Mesenchymal stem cell (in vitro differentiated cells and primary cell): ENCODE results near the gene C12orf76.
"Not testable (repeated sequence)": the region's sequence is repeated elsewhere in the genome, so short reads cannot be mapped to it uniquely, and the experiment has no call there.

Experiments used
- DNase-seq: peaks from one replicate; pipeline ENCODE4 v3.0.0-alpha.2; 2013
- H2AFZ ChIP-seq: one replicate; pipeline ENCODE4 v1.6.1; 2013; ENCODE audit warnings: low read depth, mild to moderate bottlenecking, control low read depth, inconsistent platforms, low read length, moderate library complexity
- H2AK5ac ChIP-seq: 2 replicates; pipeline ENCODE4 v1.6.1; 2013; ENCODE audit warnings: low read length, moderate library complexity, mild to moderate bottlenecking, inconsistent platforms; ENCODE audit not compliant: severe bottlenecking
- H2BK120ac ChIP-seq: one replicate; pipeline ENCODE4 v1.6.1; 2013; ENCODE audit warnings: low read depth, mild to moderate bottlenecking, inconsistent platforms, low read length, moderate library complexity
- H2BK12ac ChIP-seq, 2 experiments: one replicate each; pipeline ENCODE4 v1.6.1; 2013; ENCODE audit warnings: inconsistent platforms in 2 of 2, low read length in 2 of 2, mild to moderate bottlenecking in 2 of 2, moderate library complexity in 2 of 2, control low read depth in 1 of 2
- H2BK15ac ChIP-seq: one replicate; pipeline ENCODE4 v1.6.1; 2013; ENCODE audit warnings: mild to moderate bottlenecking, low read depth, inconsistent platforms; ENCODE audit not compliant: poor library complexity, severe bottlenecking
- H2BK5ac ChIP-seq: 2 replicates; pipeline ENCODE4 v1.6.1; 2013; ENCODE audit warnings: low read depth, mild to moderate bottlenecking, low read length, control low read depth, inconsistent platforms; ENCODE audit not compliant: poor library complexity, severe bottlenecking
- H3K14ac ChIP-seq, 2 experiments: one replicate each; pipeline ENCODE4 v1.6.1; 2013; ENCODE audit warnings: inconsistent platforms in 2 of 2, low read length in 2 of 2, control low read depth in 1 of 2, mild to moderate bottlenecking in 1 of 2, moderate library complexity in 1 of 2
- H3K18ac ChIP-seq, 2 experiments: one replicate each; pipeline ENCODE4 v1.6.1; 2013; ENCODE audit warnings: inconsistent platforms in 2 of 2, low read length in 2 of 2, control low read depth in 1 of 2, low read depth in 1 of 2, mild to moderate bottlenecking in 1 of 2
- H3K23ac ChIP-seq, 2 experiments: one replicate each; pipeline ENCODE4 v1.6.1; 2013; ENCODE audit warnings: inconsistent platforms in 2 of 2, low read length in 2 of 2, mild to moderate bottlenecking in 2 of 2, moderate library complexity in 2 of 2, control low read depth in 1 of 2
- H3K27ac ChIP-seq: 2 replicates; pipeline ENCODE4 v1.5.1; 2013; ENCODE audit warnings: mild to moderate bottlenecking, moderate library complexity, low read length, control low read depth, inconsistent platforms; ENCODE audit not compliant: poor library complexity, severe bottlenecking
- H3K27me3 ChIP-seq, 2 experiments: 2 replicates each; pipeline versions ENCODE4 v1.6.1 to v1.7.0; 2013; ENCODE audit warnings: low read length in 2 of 2, mild to moderate bottlenecking in 2 of 2, moderate library complexity in 2 of 2, control low read depth in 1 of 2, inconsistent platforms in 1 of 2; ENCODE audit not compliant: control insufficient read depth in 1 of 2, insufficient read depth in 1 of 2
- H3K36me3 ChIP-seq, 2 experiments: 2 replicates each; pipeline versions ENCODE4 v1.6.1 to v1.7.0; 2013; ENCODE audit warnings: low read length in 2 of 2, control low read depth in 1 of 2, inconsistent platforms in 1 of 2, low read depth in 1 of 2, mild to moderate bottlenecking in 1 of 2; ENCODE audit not compliant: insufficient read depth in 2 of 2, control insufficient read depth in 1 of 2
- H3K4ac ChIP-seq, 2 experiments: one replicate each; pipeline ENCODE4 v1.6.1; 2013; ENCODE audit warnings: inconsistent platforms in 2 of 2, low read length in 2 of 2, mild to moderate bottlenecking in 2 of 2, moderate library complexity in 2 of 2, control low read depth in 1 of 2, low read depth in 1 of 2
- H3K4me1 ChIP-seq: 2 replicates; pipeline ENCODE4 v1.6.1; 2013; ENCODE audit warnings: low read depth, low read length, control low read depth; ENCODE audit not compliant: control insufficient read depth, insufficient read depth
- H3K4me2 ChIP-seq: 2 replicates; pipeline ENCODE4 v1.6.1; 2013; ENCODE audit warnings: low read length, mild to moderate bottlenecking, inconsistent platforms; ENCODE audit not compliant: poor library complexity, severe bottlenecking
- H3K4me3 ChIP-seq, 2 experiments: 2 replicates each; pipeline versions ENCODE4 v1.5.1 to v1.7.0; 2013; ENCODE audit warnings: low read length in 2 of 2, mild to moderate bottlenecking in 2 of 2, control low read depth in 1 of 2, low read depth in 1 of 2; ENCODE audit not compliant: insufficient read depth in 1 of 2
- H3K79me1 ChIP-seq: replicated peaks from 2 replicates; pipeline ENCODE4 v1.6.1; 2013; ENCODE audit warnings: mild to moderate bottlenecking, control low read depth, low read length, inconsistent platforms; ENCODE audit not compliant: poor library complexity, severe bottlenecking
- H3K9ac ChIP-seq: 2 replicates; pipeline ENCODE4 v1.7.0; 2013; ENCODE audit warnings: mild to moderate bottlenecking, low read length, moderate library complexity
- H3K9me3 ChIP-seq: 2 replicates; pipeline ENCODE4 v1.7.0; 2013; ENCODE audit warnings: mild to moderate bottlenecking, low read length; ENCODE audit not compliant: control insufficient read depth
- H4K8ac ChIP-seq: one replicate; pipeline ENCODE4 v1.6.1; 2013; ENCODE audit warnings: inconsistent platforms, mild to moderate bottlenecking, low read length, moderate library complexity
- H4K91ac ChIP-seq: one replicate; pipeline ENCODE4 v1.6.1; 2013; ENCODE audit warnings: mild to moderate bottlenecking, low read length, inconsistent platforms
- WGBS: methylation state at CpG from one replicate; pipeline ENCODE4 v1.1.7; 2013; ENCODE audit warnings: mixed read lengths; 5-methylcytosine and 5-hydroxymethylcytosine counted together

The C12orf76 gene

GRCh38 chr12:110049034-110049433 lies 712 bp upstream of the C12orf76 start:
- peak overlapping the region; percentile 68 for H3K4me2 ChIP-seq
- H4K91ac ChIP-seq, result peak overlapping the region; percentile 50
- not testable (repeated sequence) for H2BK120ac ChIP-seq, H2BK5ac ChIP-seq, H3K14ac ChIP-seq, H3K36me3 ChIP-seq, H3K18ac ChIP-seq, H3K27me3 ChIP-seq, H3K23ac ChIP-seq, H2BK15ac ChIP-seq, H3K9me3 ChIP-seq, H2AFZ ChIP-seq, H2BK12ac ChIP-seq, H3K79me1 ChIP-seq, DNase-seq, H3K4me1 ChIP-seq
- H3K27ac ChIP-seq, result peak overlapping the region; percentile 82
- H3K4me3 ChIP-seq, result peak overlapping the region in 1 of 2 experiments; percentile 87
- H4K8ac ChIP-seq, result peak overlapping the region; percentile 96
- peak overlapping the region in 1 of 2 experiments; percentile 60 for H3K4ac ChIP-seq
- peak overlapping the region; percentile 90 for H3K9ac ChIP-seq
- peak overlapping the region; percentile 67 for H2AK5ac ChIP-seq
- 96% methylated on average over 11 of the region's 11 CpGs for WGBS

GRCh38 chr12:110047297-110047940 lies 903 bp downstream of the C12orf76 start:
- peaks cover 4 to 5% of the 10 kb centered on the region in 2 experiments for H3K36me3 ChIP-seq
- H3K27ac ChIP-seq, result no peak overlapping the region
- peak overlapping the region; percentile 24 for H4K8ac ChIP-seq
- H3K4ac ChIP-seq, result no peak overlapping the region
- peak overlapping the region; percentile 94 for H3K4me2 ChIP-seq
- no peak overlapping the region for H3K14ac ChIP-seq
- no peaks in the 10 kb centered on the region for H3K9me3 ChIP-seq
- H4K91ac ChIP-seq, result no peak overlapping the region
- H2AFZ ChIP-seq, result no peak overlapping the region
- no peak overlapping the region for H3K18ac ChIP-seq
- H3K9ac ChIP-seq, result peak overlapping the region; percentile 90
- H2BK120ac ChIP-seq, result no peak overlapping the region
- no peaks in the 10 kb centered on the region for H3K27me3 ChIP-seq
- peak overlapping the region in 1 of 2 experiments; percentile 23 for H2BK12ac ChIP-seq
- H3K79me1 ChIP-seq, result peaks cover 7% of the 10 kb centered on the region
- peaks cover 8% of the 10 kb centered on the region for H3K4me1 ChIP-seq
- H2BK15ac ChIP-seq, result no peak overlapping the region
- H3K4me3 ChIP-seq, result peak overlapping the region; percentile 87 to 90
- H3K23ac ChIP-seq, result no peak overlapping the region
- no peak overlapping the region for H2BK5ac ChIP-seq
- H2AK5ac ChIP-seq, result no peak overlapping the region
- DNase-seq, result peak; percentile 25
- 88% methylated on average over 14 of the region's 14 CpGs for WGBS

DNA sequence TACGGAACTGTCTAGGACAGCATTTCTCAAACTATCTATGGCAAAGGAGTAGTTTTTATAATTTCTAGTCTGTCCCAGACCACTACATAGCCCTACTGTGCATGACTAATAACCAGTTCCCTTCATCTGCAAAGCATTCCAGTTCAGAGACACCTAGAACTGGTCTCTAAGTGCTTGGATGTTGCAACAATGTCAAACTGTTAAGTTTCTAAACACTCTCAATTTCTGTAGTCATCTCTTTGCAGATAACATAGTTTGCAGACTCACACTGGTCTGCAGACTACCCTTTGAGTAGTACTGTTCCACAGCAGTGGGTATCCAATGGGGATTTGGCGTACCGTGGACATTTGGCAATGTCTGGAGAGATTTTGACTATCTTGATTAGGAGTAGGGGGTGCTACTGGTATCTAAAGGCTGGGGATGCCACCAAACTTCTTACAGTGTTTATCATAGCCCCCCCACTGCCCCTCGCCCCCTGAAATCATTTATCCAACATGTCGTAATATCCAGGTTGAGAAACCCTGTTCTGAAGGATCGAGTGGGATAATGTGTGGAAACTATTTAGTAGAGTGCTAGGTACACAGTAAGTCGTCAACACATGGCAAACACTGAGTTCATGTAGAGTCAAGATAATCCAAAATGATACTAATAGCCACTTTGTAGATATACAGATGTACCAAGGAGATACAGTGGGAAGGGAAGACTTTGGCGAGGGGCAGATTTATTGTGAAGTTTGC lies 1.7 kb downstream of the C12orf76 start:
- WGBS, result 94% methylated on average over 6 of the region's 8 CpGs

GRCh38 chr12:110042264-110042663 lies 6.1 kb downstream of the C12orf76 start:
- H3K9ac ChIP-seq, result peak overlapping the region; percentile 45
- H3K36me3 ChIP-seq, result peaks cover 16 to 46% of the 10 kb centered on the region in 2 experiments
- H2AK5ac ChIP-seq, result no peak overlapping the region
- H3K4me2 ChIP-seq, result no peak overlapping the region
- no peak overlapping the region for H2BK12ac ChIP-seq
- H3K4me3 ChIP-seq, result no peak overlapping the region
- no peak overlapping the region for H3K27ac ChIP-seq
- no peak overlapping the region for H2AFZ ChIP-seq
- no peak overlapping the region for H3K14ac ChIP-seq
- H2BK120ac ChIP-seq, result no peak overlapping the region
- no peaks in the 10 kb centered on the region for H3K27me3 ChIP-seq
- no peak overlapping the region for H4K8ac ChIP-seq
- H3K4ac ChIP-seq, result no peak overlapping the region
- H3K4me1 ChIP-seq, result peaks cover 7% of the 10 kb centered on the region
- H4K91ac ChIP-seq, result no peak overlapping the region
- H2BK15ac ChIP-seq, result no peak overlapping the region
- no peak overlapping the region for H3K23ac ChIP-seq
- no peak for DNase-seq
- peaks cover 20% of the 10 kb centered on the region for H3K79me1 ChIP-seq
- no peaks in the 10 kb centered on the region for H3K9me3 ChIP-seq
- WGBS, result 92% methylated on average over 3 of the region's 3 CpGs
- H2BK5ac ChIP-seq, result no peak overlapping the region
- H3K18ac ChIP-seq, result no peak overlapping the region

More for the DNA sequence above, 1.7 kb downstream of the C12orf76 start:
- H3K79me1 ChIP-seq, result peaks cover 10% of the 10 kb centered on the region
- no peak overlapping the region for H2BK12ac ChIP-seq
- no peak overlapping the region for H2BK120ac ChIP-seq
- H3K9ac ChIP-seq, result peak overlapping the region; percentile 90
- no peak overlapping the region for H3K18ac ChIP-seq
- H3K4me2 ChIP-seq, result no peak overlapping the region
- H3K27ac ChIP-seq, result no peak overlapping the region
- H3K36me3 ChIP-seq, result peaks cover 9 to 13% of the 10 kb centered on the region in 2 experiments
- H3K4me1 ChIP-seq, result peaks cover 8% of the 10 kb centered on the region
- no peaks in the 10 kb centered on the region for H3K27me3 ChIP-seq
- H3K9me3 ChIP-seq, result no peaks in the 10 kb centered on the region
- no peak overlapping the region for H2BK5ac ChIP-seq
- no peak overlapping the region for H3K23ac ChIP-seq
- no peak overlapping the region for H2AFZ ChIP-seq
- H3K4ac ChIP-seq, result no peak overlapping the region
- H3K4me3 ChIP-seq, result peak overlapping the region in 1 of 2 experiments; percentile 87
- no peak overlapping the region for H4K91ac ChIP-seq
- peak; percentile 84 for DNase-seq
- no peak overlapping the region for H2AK5ac ChIP-seq
- H2BK15ac ChIP-seq, result no peak overlapping the region
- no peak overlapping the region for H4K8ac ChIP-seq
- H3K14ac ChIP-seq, result no peak overlapping the region
